GM23248 (cell line): ENCODE results near the gene G2E3.

ENCODE experiments used
- EZH2 ChIP-seq: fragments of 200-600 bp; sonication (generic); IDR thresholded peaks from 2 replicates; pipeline ENCODE4 v1.6.1; 2018; ENCODE audit warnings: antibody characterized with exemption, mild to moderate bottlenecking; ENCODE audit not compliant: insufficient read depth, poor library complexity, severe bottlenecking
- EZH2phosphoT487 ChIP-seq: fragments of 200-600 bp; sonication (generic); IDR thresholded peaks from 2 replicates; pipeline ENCODE4 v1.6.1; 2018; ENCODE audit warnings: antibody characterized with exemption, moderate library complexity, mild to moderate bottlenecking, low read depth; ENCODE audit not compliant: insufficient read depth

DNA sequence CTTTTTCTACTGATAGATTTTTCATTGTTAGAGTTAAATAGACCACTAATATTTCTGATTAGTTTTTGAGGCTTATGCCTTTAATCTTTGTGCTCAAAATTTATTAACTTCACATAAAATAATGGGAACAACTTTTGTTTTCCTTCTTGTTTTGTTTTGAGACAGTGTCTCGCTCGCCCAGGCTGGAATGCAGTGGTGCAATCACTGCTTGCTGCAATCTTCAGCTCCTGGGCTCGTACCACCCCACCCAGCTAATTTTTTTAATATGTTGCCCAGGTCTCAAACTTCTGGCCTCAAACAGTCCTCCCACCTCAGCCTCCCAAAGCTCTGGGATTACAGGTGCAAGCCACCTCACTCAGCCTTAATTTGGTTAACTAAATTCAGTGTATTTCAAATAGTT lies 80.0 kb downstream of the G2E3 start:
- no peak for TF ChIP-seq EZH2
- no peak for TF ChIP-seq EZH2phosphoT487
